MM.1S (cell line): Measurements from ENCODE around the gene CACNG5.

Experiments
- EZH2 ChIP-seq: fragments of 300-600 bp; sonication (generic); optimal IDR thresholded peaks from 2 replicates; pipeline ENCODE3; 2017; ENCODE audit warnings: low read depth, mild to moderate bottlenecking, antibody characterized with exemption, low read length, mixed read lengths
- EZH2phosphoT487 ChIP-seq: fragments of 300-600 bp; sonication (generic); IDR thresholded peaks from 2 replicates; pipeline ENCODE4 v1.6.1; 2018; ENCODE audit warnings: antibody characterized with exemption, low read length
- TF ChIP-seq, protein P1 (sequence below): fragments of 300-600 bp; sonication (generic); IDR thresholded peaks from 2 replicates; pipeline ENCODE4 v1.5.1; 2016; ENCODE audit warnings: antibody characterized with exemption, low read length, mixed read lengths

- no peak for TF ChIP-seq EZH2
- TF ChIP-seq, protein P1, sequence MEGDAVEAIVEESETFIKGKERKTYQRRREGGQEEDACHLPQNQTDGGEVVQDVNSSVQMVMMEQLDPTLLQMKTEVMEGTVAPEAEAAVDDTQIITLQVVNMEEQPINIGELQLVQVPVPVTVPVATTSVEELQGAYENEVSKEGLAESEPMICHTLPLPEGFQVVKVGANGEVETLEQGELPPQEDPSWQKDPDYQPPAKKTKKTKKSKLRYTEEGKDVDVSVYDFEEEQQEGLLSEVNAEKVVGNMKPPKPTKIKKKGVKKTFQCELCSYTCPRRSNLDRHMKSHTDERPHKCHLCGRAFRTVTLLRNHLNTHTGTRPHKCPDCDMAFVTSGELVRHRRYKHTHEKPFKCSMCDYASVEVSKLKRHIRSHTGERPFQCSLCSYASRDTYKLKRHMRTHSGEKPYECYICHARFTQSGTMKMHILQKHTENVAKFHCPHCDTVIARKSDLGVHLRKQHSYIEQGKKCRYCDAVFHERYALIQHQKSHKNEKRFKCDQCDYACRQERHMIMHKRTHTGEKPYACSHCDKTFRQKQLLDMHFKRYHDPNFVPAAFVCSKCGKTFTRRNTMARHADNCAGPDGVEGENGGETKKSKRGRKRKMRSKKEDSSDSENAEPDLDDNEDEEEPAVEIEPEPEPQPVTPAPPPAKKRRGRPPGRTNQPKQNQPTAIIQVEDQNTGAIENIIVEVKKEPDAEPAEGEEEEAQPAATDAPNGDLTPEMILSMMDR, result no peak
- no peak for TF ChIP-seq EZH2phosphoT487
Measured at GRCh38 chr17:66812571-66812970, 22.3 kb upstream of the CACNG5 start.
